GM12874 (cell line): ENCODE measurements around the gene CDKL4.

Experiments used
- TF ChIP-seq, protein P1 (sequence below): IDR thresholded peaks from 2 replicates; pipeline ENCODE4 v1.5.1; 2011; ENCODE audit warnings: low read depth, mild to moderate bottlenecking, control low read depth, low read length, moderate library complexity; ENCODE audit not compliant: insufficient read depth

Gene CDKL4

DNA sequence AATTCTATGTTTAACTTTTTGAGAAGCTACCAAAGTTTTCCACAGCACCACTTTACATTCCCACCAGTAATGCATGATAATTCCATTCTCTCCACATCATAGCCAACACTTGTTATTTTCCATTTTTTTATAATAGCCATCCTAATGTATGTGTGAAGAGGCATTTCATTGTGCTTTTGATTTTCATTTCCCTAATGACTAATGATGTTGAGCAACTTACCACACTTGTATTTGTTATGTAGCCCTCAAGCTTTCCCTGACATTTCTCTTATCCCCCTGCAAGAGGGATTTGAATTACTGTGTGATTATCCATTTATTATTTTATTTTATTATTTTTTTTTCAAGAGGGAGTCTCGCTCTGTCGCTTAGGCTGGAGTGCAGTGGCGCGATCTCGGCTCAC is 99.4 kb downstream of the CDKL4 start:
- TF ChIP-seq, protein P1, sequence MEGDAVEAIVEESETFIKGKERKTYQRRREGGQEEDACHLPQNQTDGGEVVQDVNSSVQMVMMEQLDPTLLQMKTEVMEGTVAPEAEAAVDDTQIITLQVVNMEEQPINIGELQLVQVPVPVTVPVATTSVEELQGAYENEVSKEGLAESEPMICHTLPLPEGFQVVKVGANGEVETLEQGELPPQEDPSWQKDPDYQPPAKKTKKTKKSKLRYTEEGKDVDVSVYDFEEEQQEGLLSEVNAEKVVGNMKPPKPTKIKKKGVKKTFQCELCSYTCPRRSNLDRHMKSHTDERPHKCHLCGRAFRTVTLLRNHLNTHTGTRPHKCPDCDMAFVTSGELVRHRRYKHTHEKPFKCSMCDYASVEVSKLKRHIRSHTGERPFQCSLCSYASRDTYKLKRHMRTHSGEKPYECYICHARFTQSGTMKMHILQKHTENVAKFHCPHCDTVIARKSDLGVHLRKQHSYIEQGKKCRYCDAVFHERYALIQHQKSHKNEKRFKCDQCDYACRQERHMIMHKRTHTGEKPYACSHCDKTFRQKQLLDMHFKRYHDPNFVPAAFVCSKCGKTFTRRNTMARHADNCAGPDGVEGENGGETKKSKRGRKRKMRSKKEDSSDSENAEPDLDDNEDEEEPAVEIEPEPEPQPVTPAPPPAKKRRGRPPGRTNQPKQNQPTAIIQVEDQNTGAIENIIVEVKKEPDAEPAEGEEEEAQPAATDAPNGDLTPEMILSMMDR: no peak

DNA sequence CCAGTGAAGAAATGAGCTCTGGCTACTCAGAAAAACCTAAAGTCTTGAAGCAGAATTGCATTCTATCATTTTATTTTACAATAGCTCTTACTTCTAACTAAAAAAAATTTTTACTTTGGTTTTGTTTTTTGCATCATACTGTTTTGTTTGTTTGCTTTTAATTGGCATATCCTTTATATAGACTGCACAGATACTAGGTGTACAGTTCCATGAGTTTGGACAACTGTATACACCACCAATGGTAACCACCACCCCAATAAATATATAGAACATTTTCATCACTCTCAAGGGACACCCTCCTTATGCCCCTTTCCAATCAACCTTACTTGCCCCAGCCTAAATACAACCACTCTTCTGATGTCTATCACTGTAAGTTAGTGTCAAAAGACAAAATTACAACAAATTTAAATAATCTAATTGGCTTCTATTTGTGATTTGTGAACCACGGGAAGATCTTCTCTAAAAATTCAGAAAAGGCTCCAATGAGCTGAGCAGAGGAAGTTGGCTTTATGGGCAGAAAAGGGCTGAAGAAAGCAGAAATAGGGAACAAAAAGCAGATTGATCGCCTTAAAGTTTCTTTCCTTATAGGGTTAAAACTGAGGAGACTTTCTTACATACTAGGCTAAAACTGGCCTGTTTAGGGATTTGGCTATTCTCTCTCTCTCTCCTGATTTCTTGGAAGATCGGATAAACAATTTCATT is 100.7 kb downstream of the CDKL4 start:
- TF ChIP-seq, protein P1: no peak

DNA sequence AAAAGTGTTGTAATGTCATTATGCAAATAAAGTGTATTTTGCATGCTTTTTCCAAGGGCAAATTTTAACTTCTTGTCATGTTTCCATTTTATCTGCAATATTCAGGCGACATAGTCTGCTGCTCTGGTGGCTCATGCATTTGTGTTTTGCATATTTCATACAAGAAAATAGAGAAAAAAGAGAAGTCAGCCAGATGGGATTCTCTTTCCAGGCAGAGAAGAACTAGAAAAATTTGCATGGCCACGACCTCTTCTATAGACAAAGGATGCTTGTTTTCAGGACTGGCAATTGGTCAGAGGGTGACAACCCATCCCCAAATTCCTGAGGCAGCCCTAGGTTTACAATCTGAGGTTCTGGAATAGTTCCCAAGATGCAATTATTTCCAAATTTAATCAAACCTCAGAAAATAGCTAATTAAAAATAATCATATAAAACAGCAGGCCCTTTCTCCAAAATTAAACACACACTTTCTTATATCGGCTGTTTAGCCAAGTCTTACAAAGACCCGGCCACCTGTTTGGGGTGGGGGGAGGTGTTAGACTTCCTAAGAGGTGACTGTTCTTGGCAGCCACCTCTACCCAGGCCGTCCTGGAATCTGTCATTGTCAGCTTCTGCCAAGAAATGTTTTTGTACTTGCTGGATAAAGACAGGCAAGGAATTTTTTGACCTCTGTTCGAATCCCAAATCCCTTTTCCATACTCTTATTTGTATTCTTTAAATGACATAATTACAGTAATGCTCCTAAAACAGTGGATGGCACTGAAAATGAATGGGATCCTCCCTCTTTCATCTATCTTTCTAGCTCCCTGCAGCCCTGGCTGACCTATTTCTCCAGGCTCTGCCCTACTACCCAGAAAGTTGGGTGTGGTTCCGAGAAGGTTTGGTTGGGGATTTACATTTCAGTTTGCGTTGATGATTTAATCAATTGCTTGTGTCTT is 102.2 kb downstream of the CDKL4 start:
- TF ChIP-seq, protein P1: no peak

DNA sequence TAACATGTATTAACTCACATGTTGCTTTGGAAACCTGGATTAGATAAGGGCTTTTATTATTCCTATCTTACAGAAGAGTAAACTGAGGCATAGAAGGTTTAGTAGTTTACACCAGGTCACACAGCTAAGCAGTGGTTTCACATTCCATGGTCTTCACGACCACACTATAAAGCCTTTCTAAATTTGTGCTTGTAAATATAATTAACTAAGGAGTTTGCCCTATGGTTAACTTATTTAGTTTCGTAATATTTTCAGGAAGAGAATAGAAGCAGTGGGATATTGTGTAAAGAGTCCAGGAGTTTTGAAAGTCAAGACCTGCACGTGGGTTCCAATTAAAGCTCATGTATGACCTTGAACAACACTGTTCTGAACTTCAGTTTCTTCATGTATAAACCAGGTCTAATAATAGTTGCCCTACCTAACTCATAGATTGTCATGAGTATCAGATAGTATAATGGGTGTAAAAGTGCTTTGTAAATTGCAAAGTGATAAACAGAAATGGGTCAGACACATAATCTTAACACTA is 103.4 kb downstream of the CDKL4 start:
- TF ChIP-seq, protein P1: no peak

DNA sequence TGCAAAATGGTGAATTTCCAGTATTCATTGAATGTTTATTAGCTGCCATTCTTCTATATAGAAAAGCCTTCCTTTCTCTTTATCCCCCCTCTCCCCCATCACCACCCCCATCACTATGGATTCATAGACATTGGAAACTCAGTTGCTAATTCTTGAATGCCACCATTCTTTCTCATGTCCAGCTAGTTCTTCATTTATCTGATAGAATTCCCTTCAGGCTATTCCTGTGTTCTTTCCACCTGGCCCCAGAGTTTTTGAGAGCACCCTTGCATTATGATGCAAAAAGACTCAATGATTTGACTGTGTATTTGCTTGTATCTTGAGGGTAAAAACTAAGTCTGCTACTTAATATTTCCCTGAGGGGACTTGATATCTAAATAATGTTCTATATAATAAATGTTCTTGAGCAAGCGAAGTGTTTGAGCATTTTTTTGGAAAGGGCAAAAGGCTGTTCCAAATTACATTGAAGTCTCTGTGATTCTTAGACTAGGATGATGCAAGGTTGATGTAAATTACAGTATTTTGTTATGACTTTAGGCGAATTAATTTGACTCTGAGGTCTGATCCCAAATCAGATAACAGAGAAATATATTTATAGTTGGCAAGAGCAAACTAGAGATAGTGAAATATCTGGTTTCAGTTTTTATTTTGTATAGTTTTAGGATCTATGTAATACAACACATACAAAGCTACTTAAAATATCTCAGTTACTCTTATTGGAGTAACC is 104.1 kb downstream of the CDKL4 start:
- TF ChIP-seq, protein P1: no peak

DNA sequence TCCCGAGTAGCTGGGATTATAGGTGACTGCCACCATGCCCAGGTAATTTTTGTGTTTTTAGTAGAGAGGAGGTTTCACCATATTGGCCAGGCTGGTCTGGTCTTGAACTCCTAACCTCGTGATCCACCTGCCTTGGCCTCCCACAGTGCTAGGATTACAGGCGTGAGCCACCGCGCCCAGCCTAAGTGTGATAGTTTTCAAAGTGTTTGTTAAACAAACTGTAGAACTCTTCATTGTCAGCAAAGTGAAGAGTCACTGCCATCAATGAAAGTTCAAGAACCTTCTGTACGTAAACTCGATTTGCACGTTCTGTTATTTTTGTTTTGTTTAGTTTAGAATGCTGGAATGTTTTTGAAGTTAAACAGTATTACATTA is 104.9 kb downstream of the CDKL4 start:
- TF ChIP-seq, protein P1: no peak

DNA sequence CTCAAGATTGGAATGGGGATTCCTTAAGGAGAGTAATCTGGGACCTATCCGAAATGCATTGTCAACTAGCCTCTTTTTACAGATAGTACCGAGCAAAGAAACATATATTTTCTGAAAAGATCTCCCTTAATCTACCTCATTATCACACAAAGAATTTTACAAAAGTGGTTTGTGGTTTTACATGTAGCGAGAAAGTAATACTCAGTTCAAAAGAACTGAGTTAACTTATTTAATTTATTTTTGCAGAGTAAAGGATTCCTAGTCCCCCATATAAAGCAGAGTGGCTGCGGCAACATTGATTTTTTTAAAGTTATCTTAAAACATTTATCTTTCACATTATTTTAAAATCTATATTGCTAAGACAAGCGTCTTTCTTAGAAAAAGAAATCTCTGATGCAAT is 107.0 kb downstream of the CDKL4 start:
- TF ChIP-seq, protein P1: no peak
